ENCODE results near the gene TMEM30B.

DNA sequence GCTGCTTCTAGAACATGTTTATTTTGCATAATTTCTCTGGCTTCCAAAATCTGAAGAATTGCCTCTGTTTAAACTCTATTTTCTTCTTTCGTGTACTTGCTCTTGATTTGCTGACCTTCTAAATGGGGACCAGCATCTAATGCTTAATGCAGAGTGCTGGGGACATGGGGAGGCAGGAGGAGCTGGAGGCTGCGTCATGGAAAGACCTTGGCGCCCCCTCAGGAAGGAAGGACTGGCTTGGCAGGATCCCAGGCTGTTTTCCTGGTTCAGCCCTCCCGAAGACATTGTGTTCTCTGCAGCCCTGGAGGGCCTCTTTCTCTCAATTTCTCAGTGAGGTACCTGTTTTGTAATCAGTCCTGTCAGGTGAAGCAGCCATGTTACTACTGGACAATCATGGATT is 45.7 kb upstream of the TMEM30B start:
- TF ChIP-seq, protein P1, sequence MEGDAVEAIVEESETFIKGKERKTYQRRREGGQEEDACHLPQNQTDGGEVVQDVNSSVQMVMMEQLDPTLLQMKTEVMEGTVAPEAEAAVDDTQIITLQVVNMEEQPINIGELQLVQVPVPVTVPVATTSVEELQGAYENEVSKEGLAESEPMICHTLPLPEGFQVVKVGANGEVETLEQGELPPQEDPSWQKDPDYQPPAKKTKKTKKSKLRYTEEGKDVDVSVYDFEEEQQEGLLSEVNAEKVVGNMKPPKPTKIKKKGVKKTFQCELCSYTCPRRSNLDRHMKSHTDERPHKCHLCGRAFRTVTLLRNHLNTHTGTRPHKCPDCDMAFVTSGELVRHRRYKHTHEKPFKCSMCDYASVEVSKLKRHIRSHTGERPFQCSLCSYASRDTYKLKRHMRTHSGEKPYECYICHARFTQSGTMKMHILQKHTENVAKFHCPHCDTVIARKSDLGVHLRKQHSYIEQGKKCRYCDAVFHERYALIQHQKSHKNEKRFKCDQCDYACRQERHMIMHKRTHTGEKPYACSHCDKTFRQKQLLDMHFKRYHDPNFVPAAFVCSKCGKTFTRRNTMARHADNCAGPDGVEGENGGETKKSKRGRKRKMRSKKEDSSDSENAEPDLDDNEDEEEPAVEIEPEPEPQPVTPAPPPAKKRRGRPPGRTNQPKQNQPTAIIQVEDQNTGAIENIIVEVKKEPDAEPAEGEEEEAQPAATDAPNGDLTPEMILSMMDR (IDR thresholded peaks at IDR 0.05), result no peak
- TF ChIP-seq POLR2A (IDR thresholded peaks at IDR 0.05) (no peak), EP300 (IDR thresholded peaks at IDR 0.05) (peak; percentile 73 to 87)
